CD8-positive, alpha-beta memory T cell (primary cell): ENCODE data around the gene HADHB. TPM values are rescaled to one million over a fixed set of nuclear protein-coding genes. Genes with fewer than 3 reads are reported as not detected.
A peak's percentile ranks its signal among the peaks of the same experiment; 100 is the strongest.

Experiments
- CTCF ChIA-PET: fragments of 350-600 bp; sonication (Branson Sonifier 250); formaldehyde crosslinking; loops from one replicate; lab custom pipeline; 2021; ENCODE audit warnings: antibody characterized with exemption; lab: Charles Lee
- POLR2A ChIA-PET: fragments of 350-600 bp; sonication (Branson Sonifier 250); formaldehyde crosslinking; loops from one replicate; lab custom pipeline; 2021; ENCODE audit warnings: antibody characterized with exemption; lab: Charles Lee
- DNase-seq, 5 donors: peaks; one replicate each; pipeline versions ENCODE4 v3.0.0 to v3.0.0-alpha.2; 2020 to 2022; ENCODE audit warnings: mixed read lengths in 1 of 5
- H3K27ac ChIP-seq: one replicate; pipeline ENCODE4 v1.7.0; 2013; ENCODE audit warnings: low read depth, mild to moderate bottlenecking, low read length, moderate library complexity
- H3K27me3 ChIP-seq: 2 replicates; pipeline ENCODE4 v1.7.0; 2013; ENCODE audit warnings: low read length, mild to moderate bottlenecking; ENCODE audit not compliant: insufficient read depth, poor library complexity, severe bottlenecking
- H3K36me3 ChIP-seq: 2 replicates; pipeline ENCODE4 v1.7.0; 2013; ENCODE audit warnings: mild to moderate bottlenecking, low read length, moderate library complexity; ENCODE audit not compliant: insufficient read depth
- H3K4me1 ChIP-seq: 2 replicates; pipeline ENCODE4 v1.7.0; 2013; ENCODE audit warnings: mild to moderate bottlenecking, low read length, moderate library complexity; ENCODE audit not compliant: insufficient read depth
- H3K4me3 ChIP-seq: 2 replicates; pipeline ENCODE4 v1.7.0; 2013; ENCODE audit warnings: mild to moderate bottlenecking, low read length
- H3K9me3 ChIP-seq: 2 replicates; pipeline ENCODE4 v1.7.0; 2013; ENCODE audit warnings: mild to moderate bottlenecking, low read length
- H3K27ac Mint-ChIP-seq, 8 donors: one replicate each; pipeline ENCODE4 v1.8.0; 2020 to 2021; ENCODE audit warnings: mixed read lengths in 8 of 8, mild to moderate bottlenecking in 6 of 8, inconsistent platforms in 3 of 8, moderate library complexity in 3 of 8
- H3K27me3 Mint-ChIP-seq, 2 donors: one replicate each; pipeline ENCODE4 v1.8.0; 2020 to 2021; ENCODE audit warnings: mixed read lengths in 2 of 2, mild to moderate bottlenecking in 1 of 2, moderate library complexity in 1 of 2
- H3K36me3 Mint-ChIP-seq, 3 donors: one replicate each; pipeline ENCODE4 v1.8.0; 2020 to 2021; ENCODE audit warnings: mixed read lengths in 3 of 3, inconsistent platforms in 1 of 3, mild to moderate bottlenecking in 1 of 3
- H3K4me1 Mint-ChIP-seq, 3 donors: one replicate each; pipeline ENCODE4 v1.8.0; 2020 to 2021; ENCODE audit warnings: mixed read lengths in 3 of 3, inconsistent platforms in 1 of 3, mild to moderate bottlenecking in 1 of 3
- H3K4me3 Mint-ChIP-seq, 7 donors: one replicate each; pipeline ENCODE4 v1.8.0; 2020 to 2021; ENCODE audit warnings: mixed read lengths in 7 of 7, mild to moderate bottlenecking in 6 of 7, moderate library complexity in 4 of 7, inconsistent platforms in 2 of 7
- H3K9me3 Mint-ChIP-seq, 5 donors: one replicate each; pipeline ENCODE4 v1.8.0; 2020 to 2022; ENCODE audit warnings: mixed read lengths in 5 of 5, mild to moderate bottlenecking in 3 of 5, moderate library complexity in 2 of 5, inconsistent platforms in 1 of 5
- polyA plus RNA-seq: library from polyadenylated mRNA; unstranded; fragments of 300-500 nt; fragmentation: Illumina TruSeq; gene quantifications from one replicate; pipeline ENCODE4 v1.2.3, GENCODE V29; 2021
- total RNA-seq, 2 experiments: library from RNA; stranded (reverse); gene quantifications; one replicate each; pipeline ENCODE4 v1.2.3, GENCODE V29; 2021

The HADHB gene
- total and polyA plus RNA-seq, 3 experiments from 2014 or later = 75.1 to 83.2 (median 80.2) TPM

DNA sequence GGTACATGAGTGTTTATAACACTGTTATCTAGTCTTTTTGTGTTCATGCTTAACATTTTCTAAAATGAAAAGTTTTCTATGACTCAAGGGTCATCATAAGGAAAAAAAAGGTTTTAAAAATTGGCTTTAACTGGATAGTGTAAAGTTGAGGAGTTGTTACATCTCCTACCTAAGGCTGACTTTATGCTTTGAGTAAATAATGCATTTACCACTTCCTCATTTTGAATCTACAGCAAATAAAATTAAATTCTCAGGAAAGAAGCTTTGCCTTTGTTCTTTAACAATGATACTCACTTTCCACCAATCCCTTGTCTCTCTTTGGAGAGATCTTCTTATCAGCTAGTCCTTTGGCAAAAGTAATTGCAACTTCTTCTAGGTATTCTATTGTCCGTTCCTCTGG, 30.0 kb upstream of the HADHB start:
- CTCF ChIA-PET = interaction anchor here (1.5 kb wide), 1 partner anchor 15 kb away, joined by 3 read pairs; no protein-coding TSS in a partner anchor
- Mint-ChIP-seq H3K27ac (no peak overlapping the region), H3K9me3 (no peaks in the 10 kb centered on the region), H3K27me3 (no peaks in the 10 kb centered on the region), H3K4me3 (no peak overlapping the region), H3K4me1 (peaks cover 2 to 5% (median 4%) of the 10 kb centered on the region in 3 donors), H3K36me3 (peaks cover 8 to 86% (median 34%) of the 10 kb centered on the region in 3 donors)
- Histone ChIP-seq H3K36me3 (peaks cover 54% of the 10 kb centered on the region), H3K4me3 (no peak overlapping the region), H3K4me1 (no peaks in the 10 kb centered on the region), H3K9me3 (no peaks in the 10 kb centered on the region), H3K27me3 (no peaks in the 10 kb centered on the region), H3K27ac (no peak overlapping the region)
- POLR2A ChIA-PET = no interaction called here
- no peak for DNase-seq

DNA sequence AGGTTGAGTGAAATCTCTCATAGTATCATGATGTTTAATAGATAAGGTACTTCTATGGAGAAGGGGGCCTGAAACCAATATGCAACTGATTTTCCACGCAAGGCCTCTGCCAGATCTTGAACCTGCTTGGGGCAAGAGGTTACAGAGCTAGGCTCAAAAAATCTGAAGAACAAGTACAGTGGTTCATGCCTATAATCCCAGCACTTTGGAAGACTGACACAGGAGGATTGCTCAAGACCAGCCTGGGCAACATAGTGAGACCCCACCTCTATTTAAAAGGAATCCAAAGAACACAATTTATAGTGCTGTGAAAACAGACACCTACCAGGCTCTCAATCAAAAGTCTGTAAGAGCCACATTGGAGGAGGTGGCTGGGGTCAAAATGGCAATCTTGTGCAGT, 28.9 kb upstream of the HADHB start:
- Histone ChIP-seq H3K27ac (no peak overlapping the region), H3K4me1 (no peaks in the 10 kb centered on the region), H3K36me3 (peaks cover 55% of the 10 kb centered on the region), H3K4me3 (no peak overlapping the region), H3K27me3 (no peaks in the 10 kb centered on the region), H3K9me3 (no peaks in the 10 kb centered on the region)
- no peak for DNase-seq
- Mint-ChIP-seq H3K4me3 (no peak overlapping the region), H3K27me3 (no peaks in the 10 kb centered on the region), H3K36me3 (peaks cover 8 to 83% (median 33%) of the 10 kb centered on the region in 3 donors), H3K9me3 (no peaks in the 10 kb centered on the region), H3K27ac (peak overlapping the region in 4 of 8 donors; percentile 9 to 60 (median 26)), H3K4me1 (peaks cover 2 to 5% (median 4%) of the 10 kb centered on the region in 3 donors)
- ChIA-PET POLR2A (no interaction called here), CTCF (no interaction called here)

DNA sequence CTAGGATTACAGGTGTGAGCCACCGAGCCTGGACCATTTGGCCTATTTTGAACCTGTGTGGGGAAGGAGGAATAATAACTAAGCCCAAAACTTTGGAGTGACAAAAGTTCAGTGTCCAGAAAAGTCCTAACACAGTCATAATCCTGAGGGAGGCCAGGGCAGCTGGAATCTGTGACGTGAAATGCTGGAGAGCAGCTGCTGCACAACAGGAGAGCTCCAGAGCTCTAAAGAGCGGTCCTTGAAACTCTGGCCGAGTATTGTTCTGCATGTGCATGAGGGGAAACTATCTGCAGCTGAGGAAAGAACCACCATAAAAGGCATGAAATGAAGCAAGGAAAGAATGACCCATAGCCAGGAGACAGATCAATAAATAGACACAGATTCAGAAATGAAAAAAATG, 28.2 kb upstream of the HADHB start:
- ChIA-PET POLR2A (no interaction called here), CTCF (no interaction called here)
- Histone ChIP-seq H3K27ac (no peak overlapping the region), H3K4me1 (no peaks in the 10 kb centered on the region), H3K4me3 (no peak overlapping the region), H3K27me3 (no peaks in the 10 kb centered on the region), H3K36me3 (peaks cover 47% of the 10 kb centered on the region), H3K9me3 (no peaks in the 10 kb centered on the region)
- peaks cover 8 to 80% (median 33%) of the 10 kb centered on the region in 3 donors for H3K36me3 Mint-ChIP-seq
- H3K9me3 Mint-ChIP-seq = no peaks in the 10 kb centered on the region
- no peaks in the 10 kb centered on the region for H3K27me3 Mint-ChIP-seq
- peak overlapping the region in 2 of 8 donors; percentile 41 to 52 for H3K27ac Mint-ChIP-seq
- no peak overlapping the region for H3K4me3 Mint-ChIP-seq
- H3K4me1 Mint-ChIP-seq = peaks cover 2 to 5% (median 4%) of the 10 kb centered on the region in 3 donors
- DNase-seq = no peak

DNA sequence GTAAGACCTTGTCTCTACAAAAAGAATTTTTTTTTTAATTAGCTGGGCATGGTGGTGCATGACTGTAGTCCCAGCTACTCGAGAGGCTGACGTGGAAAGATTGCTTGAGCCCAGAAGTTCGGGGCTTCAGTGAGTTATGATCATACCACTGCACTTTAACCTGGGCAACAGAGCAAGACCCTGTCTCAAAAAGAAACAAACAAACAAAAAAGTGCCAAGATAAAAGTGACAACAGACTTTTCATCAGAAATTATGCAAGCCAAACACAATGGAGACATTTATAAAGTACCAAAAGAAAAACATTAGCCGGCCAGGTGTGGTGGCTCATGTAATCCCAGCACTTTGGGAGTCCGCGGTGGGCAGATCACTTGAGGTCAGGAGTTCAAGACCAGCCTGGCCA, 27.0 kb upstream of the HADHB start:
- no peak overlapping the region for H3K4me3 Mint-ChIP-seq
- ChIA-PET POLR2A (no interaction called here), CTCF (no interaction called here)
- H3K9me3 ChIP-seq = no peaks in the 10 kb centered on the region
- H3K36me3 ChIP-seq = peaks cover 38% of the 10 kb centered on the region
- H3K27ac Mint-ChIP-seq = peak overlapping the region in 1 of 8 donors; percentile 24
- no peak overlapping the region for H3K27ac ChIP-seq
- no peak for DNase-seq
- no peaks in the 10 kb centered on the region for H3K9me3 Mint-ChIP-seq
- no peaks in the 10 kb centered on the region for H3K4me1 ChIP-seq
- H3K4me3 ChIP-seq = no peak overlapping the region
- peaks cover 2 to 5% (median 4%) of the 10 kb centered on the region in 3 donors for H3K4me1 Mint-ChIP-seq
- peaks cover 8 to 78% (median 30%) of the 10 kb centered on the region in 3 donors for H3K36me3 Mint-ChIP-seq
- no peaks in the 10 kb centered on the region for H3K27me3 ChIP-seq
- H3K27me3 Mint-ChIP-seq = no peaks in the 10 kb centered on the region

DNA sequence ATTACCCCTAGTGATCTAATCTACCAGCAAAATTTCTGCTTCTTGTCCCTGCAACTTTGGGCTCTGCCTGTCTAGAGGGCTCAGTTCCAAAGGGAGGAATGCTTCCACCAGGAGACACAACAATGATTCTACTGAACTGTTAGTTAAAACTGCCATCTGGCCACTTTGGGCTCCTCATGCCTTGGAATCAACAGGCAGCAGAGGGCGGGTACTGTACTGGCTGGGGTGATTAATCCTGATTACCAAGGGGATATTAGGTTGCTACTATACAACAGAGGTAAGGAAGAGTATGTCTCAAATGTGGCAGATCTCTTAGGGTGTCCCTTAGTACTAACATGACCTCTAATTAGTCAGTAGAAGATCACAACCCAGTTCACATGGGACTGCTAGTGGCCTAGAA, 21.7 kb upstream of the HADHB start:
- Histone ChIP-seq H3K4me3 (no peak overlapping the region), H3K27me3 (no peaks in the 10 kb centered on the region), H3K27ac (no peak overlapping the region), H3K36me3 (peaks cover 24% of the 10 kb centered on the region), H3K9me3 (no peaks in the 10 kb centered on the region), H3K4me1 (no peaks in the 10 kb centered on the region)
- Mint-ChIP-seq H3K27ac (peak overlapping the region in 1 of 8 donors; percentile 62), H3K4me3 (no peak overlapping the region), H3K9me3 (peaks cover 0 to 4% (median 0%) of the 10 kb centered on the region in 5 donors), H3K36me3 (peaks cover 20 to 75% (median 22%) of the 10 kb centered on the region in 3 donors), H3K27me3 (no peaks in the 10 kb centered on the region), H3K4me1 (peaks cover 0 to 2% (median 0%) of the 10 kb centered on the region in 3 donors)
- DNase-seq = no peak
- ChIA-PET CTCF (no interaction called here), POLR2A (no interaction called here)

DNA sequence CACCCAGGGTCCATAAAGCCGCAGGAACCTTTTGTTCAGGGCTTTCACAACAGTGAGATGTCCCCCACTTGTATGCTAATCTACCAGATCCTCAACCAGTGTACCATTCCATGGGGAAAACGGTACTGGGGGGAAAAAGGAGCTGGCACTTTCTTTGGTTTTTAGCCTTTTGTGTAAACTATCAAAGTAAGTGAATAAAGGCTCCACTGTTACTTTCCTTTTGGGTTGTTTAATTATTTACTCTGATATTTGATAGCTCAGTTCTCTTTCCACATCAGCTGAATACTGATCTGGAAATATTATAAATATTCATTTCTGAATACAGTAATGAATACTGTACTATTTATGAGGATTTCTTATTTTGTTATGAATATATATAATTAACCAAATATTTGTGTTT, 20.6 kb upstream of the HADHB start:
- Mint-ChIP-seq H3K27me3 (no peaks in the 10 kb centered on the region), H3K9me3 (peaks cover 0 to 4% (median 0%) of the 10 kb centered on the region in 5 donors), H3K4me3 (no peak overlapping the region), H3K4me1 (peaks cover 0 to 2% (median 0%) of the 10 kb centered on the region in 3 donors), H3K27ac (no peak overlapping the region), H3K36me3 (peaks cover 21 to 81% (median 23%) of the 10 kb centered on the region in 3 donors)
- no peaks in the 10 kb centered on the region for H3K27me3 ChIP-seq
- H3K4me3 ChIP-seq = no peak overlapping the region
- CTCF ChIA-PET = no interaction called here
- H3K27ac ChIP-seq = no peak overlapping the region
- H3K9me3 ChIP-seq = no peaks in the 10 kb centered on the region
- no peaks in the 10 kb centered on the region for H3K4me1 ChIP-seq
- DNase-seq = no peak
- POLR2A ChIA-PET = no interaction called here
- peaks cover 27% of the 10 kb centered on the region for H3K36me3 ChIP-seq

DNA sequence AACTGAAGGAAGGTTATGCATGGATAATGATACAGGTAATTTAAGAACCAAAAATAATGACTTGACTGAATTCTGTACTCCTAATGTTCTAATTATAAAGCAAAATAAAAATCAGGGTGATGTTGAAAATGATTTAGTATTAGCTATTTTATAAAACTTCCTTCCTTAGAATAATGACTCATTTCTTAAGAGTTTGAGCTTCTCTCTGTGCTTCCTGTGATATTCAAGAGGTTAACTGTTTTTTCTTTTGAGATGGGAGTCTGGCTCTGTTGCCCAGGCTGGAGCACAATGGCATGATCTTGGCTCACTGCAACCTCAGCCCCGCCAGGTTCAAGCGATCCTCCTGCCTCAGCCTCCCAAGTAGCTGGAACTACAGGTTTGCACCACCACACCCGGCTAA, 15.1 kb upstream of the HADHB start:
- CTCF ChIA-PET = no interaction called here
- Histone ChIP-seq H3K4me1 (no peaks in the 10 kb centered on the region), H3K9me3 (no peaks in the 10 kb centered on the region), H3K36me3 (peaks cover 48% of the 10 kb centered on the region), H3K4me3 (no peak overlapping the region), H3K27ac (no peak overlapping the region), H3K27me3 (no peaks in the 10 kb centered on the region)
- H3K36me3 Mint-ChIP-seq = peaks cover 28 to 87% (median 29%) of the 10 kb centered on the region in 3 donors
- H3K4me1 Mint-ChIP-seq = no peaks in the 10 kb centered on the region
- POLR2A ChIA-PET = no interaction called here
- H3K9me3 Mint-ChIP-seq = peaks cover 0 to 4% (median 0%) of the 10 kb centered on the region in 5 donors
- H3K27me3 Mint-ChIP-seq = no peaks in the 10 kb centered on the region
- no peak for DNase-seq
- H3K4me3 Mint-ChIP-seq = no peak overlapping the region
- no peak overlapping the region for H3K27ac Mint-ChIP-seq

DNA sequence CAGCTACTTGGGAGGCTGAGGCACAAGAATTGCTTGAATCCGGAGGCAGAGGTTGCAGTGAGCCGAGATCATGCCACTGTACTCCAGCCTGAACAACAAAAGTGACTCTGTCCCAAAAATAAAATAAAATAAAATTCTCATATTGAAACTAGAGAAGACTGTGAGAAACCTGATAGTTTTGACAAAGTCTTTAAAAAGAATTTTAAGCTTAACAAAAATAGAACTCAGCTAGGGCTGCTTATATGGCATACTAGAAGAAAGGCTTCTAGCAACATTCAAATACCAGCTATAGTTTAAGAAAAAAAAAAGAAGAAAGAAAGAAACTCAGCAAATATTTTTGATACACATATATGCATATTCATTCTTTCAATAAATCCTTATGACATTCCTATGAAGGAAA, 13.9 kb upstream of the HADHB start:
- H3K27me3 Mint-ChIP-seq = no peaks in the 10 kb centered on the region
- H3K27me3 ChIP-seq = no peaks in the 10 kb centered on the region
- POLR2A ChIA-PET = no interaction called here
- no peak for DNase-seq
- H3K27ac Mint-ChIP-seq = no peak overlapping the region
- H3K4me1 ChIP-seq = no peaks in the 10 kb centered on the region
- no peaks in the 10 kb centered on the region for H3K4me1 Mint-ChIP-seq
- H3K36me3 ChIP-seq = peaks cover 48% of the 10 kb centered on the region
- peaks cover 23 to 88% (median 24%) of the 10 kb centered on the region in 3 donors for H3K36me3 Mint-ChIP-seq
- no peak overlapping the region for H3K4me3 Mint-ChIP-seq
- CTCF ChIA-PET = no interaction called here
- H3K27ac ChIP-seq = no peak overlapping the region
- no peaks in the 10 kb centered on the region for H3K9me3 ChIP-seq
- H3K9me3 Mint-ChIP-seq = peaks cover 0 to 4% (median 0%) of the 10 kb centered on the region in 5 donors
- no peak overlapping the region for H3K4me3 ChIP-seq
